ENCODE measurements around the gene SMG1.

- TF ChIP-seq CTCF (IDR thresholded peaks at IDR 0.05), result no peak
- no peak for TF ChIP-seq POLR2A (IDR thresholded peaks at IDR 0.05)
- TF ChIP-seq EP300 (IDR thresholded peaks at IDR 0.05), result no peak
- no peak for TF ChIP-seq POLR2AphosphoS5 (IDR thresholded peaks at IDR 0.05)
Measured at GRCh38 chr16:18803569-18804462, 122.4 kb downstream of the SMG1 start.
